HepG2 (cell line): ENCODE results near the gene LYSET. TPM values are rescaled to one million over a fixed set of nuclear protein-coding genes. Genes with fewer than 3 reads are reported as not detected.

ENCODE experiments used
- ARNT2 ChIP-seq: sonication (generic); formaldehyde crosslinking; IDR thresholded peaks from 2 replicates; pipeline ENCODE4 v1.8.0; 2022; ENCODE audit warnings: mild to moderate bottlenecking, low read depth, missing genetic modification reagents, moderate library complexity
- CENPT ChIP-seq: sonication (generic); formaldehyde crosslinking; IDR thresholded peaks from 2 replicates; pipeline ENCODE4 v1.8.0; 2022; ENCODE audit warnings: low read depth, mild to moderate bottlenecking, moderate library complexity, missing genetic modification reagents
- DNMT1 ChIP-seq: sonication (generic); formaldehyde crosslinking; IDR thresholded peaks from 2 replicates; pipeline ENCODE4 v1.5.1; 2020; ENCODE audit warnings: mild to moderate bottlenecking, missing genetic modification reagents
- DR1 ChIP-seq: sonication (generic); formaldehyde crosslinking; IDR thresholded peaks from 2 replicates; pipeline ENCODE4 v1.8.0; 2021; ENCODE audit warnings: mild to moderate bottlenecking, missing genetic modification reagents, inconsistent platforms
- FLYWCH1 ChIP-seq: sonication (generic); formaldehyde crosslinking; IDR thresholded peaks from 2 replicates; pipeline ENCODE4 v1.8.1; 2023; ENCODE audit warnings: mild to moderate bottlenecking, missing genetic modification reagents
- KDM5B ChIP-seq: sonication (generic); formaldehyde crosslinking; IDR thresholded peaks from 2 replicates; pipeline ENCODE4 v1.4.0; 2020; ENCODE audit warnings: missing genetic modification reagents, mild to moderate bottlenecking, borderline replicate concordance
- KLF16 ChIP-seq, 2 experiments: sonication (generic) in 1 of 2; formaldehyde crosslinking in 1 of 2; IDR thresholded peaks; 2 replicates each; pipeline versions ENCODE4 v1.6.1 to v1.8.0; 2016 to 2023; ENCODE audit warnings: missing genetic modification reagents in 2 of 2, missing compliant biosample characterization in 1 of 2
- MXI1 ChIP-seq: IDR thresholded peaks from 3 replicates; pipeline ENCODE4 v1.6.1; 2012; ENCODE audit warnings: low read depth, low read length, inconsistent platforms, borderline replicate concordance
- NCOA2 ChIP-seq: sonication (generic); formaldehyde crosslinking; IDR thresholded peaks from 2 replicates; pipeline ENCODE4 v1.8.0; 2022; ENCODE audit warnings: inconsistent platforms
- NFYB ChIP-seq: sonication (generic); formaldehyde crosslinking; IDR thresholded peaks from 2 replicates; pipeline ENCODE4 v1.4.0; 2020; ENCODE audit warnings: missing genetic modification reagents
- NR2F6 ChIP-seq, 2 experiments: IDR thresholded peaks; 2 replicates each; pipeline ENCODE4 v1.6.1; 2016; ENCODE audit warnings: antibody characterized with exemption in 1 of 2, mild to moderate bottlenecking in 1 of 2
- ZIK1 ChIP-seq: sonication (generic); formaldehyde crosslinking; IDR thresholded peaks from 2 replicates; pipeline ENCODE4 v1.5.0; 2020; ENCODE audit warnings: mild to moderate bottlenecking, low read depth, missing genetic modification reagents, borderline replicate concordance
- ZNF12 ChIP-seq: sonication (generic); formaldehyde crosslinking; IDR thresholded peaks from 2 replicates; pipeline ENCODE4 v1.5.0; 2020; ENCODE audit warnings: missing genetic modification reagents
- ZNF138 ChIP-seq: sonication (generic); formaldehyde crosslinking; IDR thresholded peaks from 2 replicates; pipeline ENCODE4 v1.5.0; 2020; ENCODE audit warnings: mild to moderate bottlenecking, low read depth, missing genetic modification reagents
- ZNF264 ChIP-seq: sonication (generic); formaldehyde crosslinking; IDR thresholded peaks from 2 replicates; pipeline ENCODE4 v1.4.0; 2020; ENCODE audit warnings: missing genetic modification reagents
- ZNF44 ChIP-seq: sonication (generic); formaldehyde crosslinking; IDR thresholded peaks from 2 replicates; pipeline ENCODE4 v1.5.1; 2020; ENCODE audit warnings: mild to moderate bottlenecking, missing genetic modification reagents
- ZNF562 ChIP-seq: sonication (generic); formaldehyde crosslinking; IDR thresholded peaks from 2 replicates; pipeline ENCODE4 v1.8.0; 2022; ENCODE audit warnings: missing genetic modification reagents, borderline replicate concordance
- ZNF776 ChIP-seq: sonication (generic); formaldehyde crosslinking; IDR thresholded peaks from 2 replicates; pipeline ENCODE4 v1.4.0; 2020; ENCODE audit warnings: mild to moderate bottlenecking, missing genetic modification reagents
- ZNF816 ChIP-seq: sonication (generic); formaldehyde crosslinking; IDR thresholded peaks from 2 replicates; pipeline ENCODE4 v1.8.0; 2022; ENCODE audit warnings: missing genetic modification reagents, mild to moderate bottlenecking, borderline replicate concordance
- ZSCAN30 ChIP-seq: sonication (generic); formaldehyde crosslinking; IDR thresholded peaks from 2 replicates; pipeline ENCODE4 v1.5.0; 2020; ENCODE audit warnings: mild to moderate bottlenecking, missing genetic modification reagents
- polyA plus RNA-seq, 8 experiments: library from polyadenylated mRNA; depleted of rRNA in 3 of 8; stranded (reverse) in 7 of 8; unstranded in 1 of 8; fragments of >200 nt; fragmentation: Illumina TruSeq in 4 of 8; extraction: Trizol in 4 of 8; gene quantifications; 2 replicates each; pipeline versions ENCODE4 v1.2.1 to v1.2.3, GENCODE V29; 2011 to 2016; ENCODE audit warnings: low read depth in 4 of 8, missing spikeins in 1 of 8, mixed read lengths in 1 of 8; ENCODE audit not compliant: insufficient read depth in 1 of 8
- total RNA-seq, 5 experiments: library from RNA; depleted of rRNA; stranded (reverse); fragments of >200 nt; fragmentation: Illumina TruSeq; extraction: Trizol; gene quantifications; 2 replicates each; pipeline ENCODE4 v1.2.3, GENCODE V29; 2016; ENCODE audit warnings: low read depth in 1 of 5
- TF ChIP-seq, protein P1 (sequence below): sonication (generic); formaldehyde crosslinking; IDR thresholded peaks from 2 replicates; pipeline ENCODE4 v1.5.1; 2020; ENCODE audit warnings: missing genetic modification reagents, mild to moderate bottlenecking, borderline replicate concordance
- TF ChIP-seq, protein P2 (sequence below): fragments of 450-650 bp; IDR thresholded peaks from 2 replicates; pipeline ENCODE4 v1.6.1; 2016
- TF ChIP-seq, protein P3 (sequence below): fragments of 450-650 bp; IDR thresholded peaks from 2 replicates; pipeline ENCODE4 v1.6.1; 2017
- TF ChIP-seq, protein P4 (sequence below): IDR thresholded peaks from 2 replicates; pipeline ENCODE4 v1.6.1; 2012; ENCODE audit warnings: inconsistent platforms
- TF ChIP-seq, protein P5 (sequence below): sonication (generic); formaldehyde crosslinking; IDR thresholded peaks from 2 replicates; pipeline ENCODE4 v1.4.0; 2020; ENCODE audit warnings: missing genetic modification reagents

Gene LYSET
- total and polyA plus RNA-seq, 2 of the 13 experiments (the other 11 are each of a cell fraction or from before 2014, with no cell fraction given), result 19.1 to 36.6 TPM

DNA sequence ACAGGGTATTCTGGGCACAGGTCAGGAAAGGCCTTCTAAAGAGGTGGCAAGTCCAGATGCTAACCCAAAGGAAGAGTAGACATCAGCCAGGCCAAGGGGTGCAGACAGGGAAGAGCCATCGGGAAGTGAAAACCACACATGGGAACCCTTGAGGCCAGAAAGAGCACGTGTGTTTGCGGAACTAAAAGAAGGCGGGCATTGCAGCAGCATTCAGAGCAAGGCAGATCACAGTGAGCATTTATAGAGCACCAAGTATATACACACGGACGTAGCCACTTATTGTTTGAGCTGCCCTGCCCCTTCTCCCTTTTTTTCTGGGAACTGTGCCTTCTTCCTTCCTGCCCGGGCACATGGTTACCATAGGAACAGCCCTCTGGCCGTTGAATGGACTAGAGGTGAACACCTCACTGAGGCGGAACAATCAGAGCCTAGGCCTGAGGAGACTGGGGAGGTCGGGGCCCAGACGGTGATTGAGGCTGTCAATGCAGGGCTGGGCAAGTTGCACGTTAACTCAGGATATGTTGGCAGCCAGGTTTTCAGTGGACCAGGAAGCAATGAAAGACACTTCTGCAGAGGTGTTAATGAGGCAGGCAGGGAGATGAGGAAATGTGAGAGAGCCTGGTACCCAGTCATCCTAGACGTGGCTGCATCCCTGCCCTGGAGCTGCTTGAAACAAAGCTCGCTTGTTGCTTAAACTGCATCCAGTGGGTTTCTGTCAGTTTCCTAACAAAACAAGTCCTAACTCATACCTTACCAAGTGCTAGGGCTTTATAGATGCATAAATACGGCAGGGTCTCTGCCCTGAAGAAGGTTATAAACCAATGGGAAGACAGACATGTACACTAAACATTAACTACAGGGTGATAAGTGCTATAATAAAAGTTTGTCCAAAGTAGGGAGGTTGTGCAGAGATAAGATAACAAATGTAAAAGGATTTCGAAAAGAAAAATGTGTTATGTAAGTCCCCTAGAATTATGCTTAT lies 34.6 kb upstream of the LYSET start (continued):
- TF ChIP-seq, protein P1, sequence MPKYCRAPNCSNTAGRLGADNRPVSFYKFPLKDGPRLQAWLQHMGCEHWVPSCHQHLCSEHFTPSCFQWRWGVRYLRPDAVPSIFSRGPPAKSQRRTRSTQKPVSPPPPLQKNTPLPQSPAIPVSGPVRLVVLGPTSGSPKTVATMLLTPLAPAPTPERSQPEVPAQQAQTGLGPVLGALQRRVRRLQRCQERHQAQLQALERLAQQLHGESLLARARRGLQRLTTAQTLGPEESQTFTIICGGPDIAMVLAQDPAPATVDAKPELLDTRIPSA (CRISPR knock-in tag), result no peak
- TF ChIP-seq MXI1 (peak; percentile 19; the same call in 1 of the 3 replicates), ZNF264 (CRISPR knock-in tag) (no peak), ZNF12 (CRISPR knock-in tag) (no peak), NCOA2 (no peak), ZNF138 (CRISPR knock-in tag) (no peak), ZNF776 (no peak), ZNF816 (CRISPR knock-in tag) (no peak), DR1 (no peak), ZSCAN30 (no peak), NR2F6 (IDR thresholded peaks at IDR 0.05) (no peak), NR2F6 (CRISPR knock-in tag; IDR thresholded peaks at IDR 0.05) (no peak), KLF16 (CRISPR knock-in tag; IDR thresholded peaks at IDR 0.05) (no peak), DNMT1 (CRISPR knock-in tag) (no peak), ZNF44 (CRISPR knock-in tag) (no peak), KDM5B (CRISPR knock-in tag) (no peak), FLYWCH1 (CRISPR knock-in tag) (no peak), CENPT (CRISPR knock-in tag) (no peak), ZIK1 (CRISPR knock-in tag) (no peak), ARNT2 (no peak), NFYB (peak; percentile 90), ZNF562 (CRISPR knock-in tag) (no peak)
- TF ChIP-seq, protein P2, sequence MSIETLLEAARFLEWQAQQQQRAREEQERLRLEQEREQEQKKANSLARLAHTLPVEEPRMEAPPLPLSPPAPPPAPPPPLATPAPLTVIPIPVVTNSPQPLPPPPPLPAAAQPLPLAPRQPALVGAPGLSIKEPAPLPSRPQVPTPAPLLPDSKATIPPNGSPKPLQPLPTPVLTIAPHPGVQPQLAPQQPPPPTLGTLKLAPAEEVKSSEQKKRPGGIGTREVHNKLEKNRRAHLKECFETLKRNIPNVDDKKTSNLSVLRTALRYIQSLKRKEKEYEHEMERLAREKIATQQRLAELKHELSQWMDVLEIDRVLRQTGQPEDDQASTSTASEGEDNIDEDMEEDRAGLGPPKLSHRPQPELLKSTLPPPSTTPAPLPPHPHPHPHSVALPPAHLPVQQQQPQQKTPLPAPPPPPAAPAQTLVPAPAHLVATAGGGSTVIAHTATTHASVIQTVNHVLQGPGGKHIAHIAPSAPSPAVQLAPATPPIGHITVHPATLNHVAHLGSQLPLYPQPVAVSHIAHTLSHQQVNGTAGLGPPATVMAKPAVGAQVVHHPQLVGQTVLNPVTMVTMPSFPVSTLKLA, result no peak
- TF ChIP-seq, protein P3, sequence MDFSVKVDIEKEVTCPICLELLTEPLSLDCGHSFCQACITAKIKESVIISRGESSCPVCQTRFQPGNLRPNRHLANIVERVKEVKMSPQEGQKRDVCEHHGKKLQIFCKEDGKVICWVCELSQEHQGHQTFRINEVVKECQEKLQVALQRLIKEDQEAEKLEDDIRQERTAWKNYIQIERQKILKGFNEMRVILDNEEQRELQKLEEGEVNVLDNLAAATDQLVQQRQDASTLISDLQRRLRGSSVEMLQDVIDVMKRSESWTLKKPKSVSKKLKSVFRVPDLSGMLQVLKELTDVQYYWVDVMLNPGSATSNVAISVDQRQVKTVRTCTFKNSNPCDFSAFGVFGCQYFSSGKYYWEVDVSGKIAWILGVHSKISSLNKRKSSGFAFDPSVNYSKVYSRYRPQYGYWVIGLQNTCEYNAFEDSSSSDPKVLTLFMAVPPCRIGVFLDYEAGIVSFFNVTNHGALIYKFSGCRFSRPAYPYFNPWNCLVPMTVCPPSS, result no peak
- TF ChIP-seq, protein P4, sequence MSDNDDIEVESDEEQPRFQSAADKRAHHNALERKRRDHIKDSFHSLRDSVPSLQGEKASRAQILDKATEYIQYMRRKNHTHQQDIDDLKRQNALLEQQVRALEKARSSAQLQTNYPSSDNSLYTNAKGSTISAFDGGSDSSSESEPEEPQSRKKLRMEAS, result peak; percentile 40; the same call in 1 of the 2 replicates
- TF ChIP-seq, protein P5, sequence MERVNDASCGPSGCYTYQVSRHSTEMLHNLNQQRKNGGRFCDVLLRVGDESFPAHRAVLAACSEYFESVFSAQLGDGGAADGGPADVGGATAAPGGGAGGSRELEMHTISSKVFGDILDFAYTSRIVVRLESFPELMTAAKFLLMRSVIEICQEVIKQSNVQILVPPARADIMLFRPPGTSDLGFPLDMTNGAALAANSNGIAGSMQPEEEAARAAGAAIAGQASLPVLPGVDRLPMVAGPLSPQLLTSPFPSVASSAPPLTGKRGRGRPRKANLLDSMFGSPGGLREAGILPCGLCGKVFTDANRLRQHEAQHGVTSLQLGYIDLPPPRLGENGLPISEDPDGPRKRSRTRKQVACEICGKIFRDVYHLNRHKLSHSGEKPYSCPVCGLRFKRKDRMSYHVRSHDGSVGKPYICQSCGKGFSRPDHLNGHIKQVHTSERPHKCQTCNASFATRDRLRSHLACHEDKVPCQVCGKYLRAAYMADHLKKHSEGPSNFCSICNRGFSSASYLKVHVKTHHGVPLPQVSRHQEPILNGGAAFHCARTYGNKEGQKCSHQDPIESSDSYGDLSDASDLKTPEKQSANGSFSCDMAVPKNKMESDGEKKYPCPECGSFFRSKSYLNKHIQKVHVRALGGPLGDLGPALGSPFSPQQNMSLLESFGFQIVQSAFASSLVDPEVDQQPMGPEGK, result no peak
